ENCODE measurements around the gene MBNL1.
A peak's percentile ranks its signal among the peaks of the same experiment; 100 is the strongest.

The MBNL1 gene

GRCh38 chr3:152278756-152279427, 10.2 kb downstream of the MBNL1 start:
- DNase-seq, result no peak

- DNase-seq, result no peak
Measured at GRCh38 chr3:152279479-152279878, 10.8 kb downstream of the MBNL1 start.

DNA sequence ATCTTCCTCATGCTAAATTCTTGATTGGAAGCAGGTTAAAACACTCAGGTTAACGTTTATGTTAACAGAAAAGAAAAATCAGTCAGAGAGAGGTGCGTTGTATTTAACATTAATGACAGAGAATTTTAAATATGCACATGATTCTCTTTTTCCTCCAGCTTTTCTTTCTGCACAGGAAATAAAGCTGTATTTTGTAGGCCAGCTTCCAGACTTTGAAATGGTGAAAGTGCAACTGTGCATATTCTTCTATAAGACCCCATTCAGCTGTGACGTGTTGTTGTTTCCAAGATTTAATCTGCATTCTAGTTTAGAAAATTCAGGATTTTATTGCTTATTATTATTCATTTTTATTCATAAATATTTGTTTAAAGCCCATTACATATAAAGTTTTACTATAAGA, 11.8 kb downstream of the MBNL1 start:
- no peak for DNase-seq

GRCh38 chr3:152281133-152281713, 12.5 kb downstream of the MBNL1 start:
- DNase-seq, result no peak

GRCh38 chr3:152282813-152283212, 14.1 kb downstream of the MBNL1 start:
- no peak for DNase-seq

GRCh38 chr3:152283492-152284381, 15.0 kb downstream of the MBNL1 start:
- no peak for DNase-seq

- DNase-seq, result no peak
Measured at GRCh38 chr3:152284906-152285305, 16.2 kb downstream of the MBNL1 start.

GRCh38 chr3:152285509-152285908, 16.8 kb downstream of the MBNL1 start:
- no peak for DNase-seq

DNA sequence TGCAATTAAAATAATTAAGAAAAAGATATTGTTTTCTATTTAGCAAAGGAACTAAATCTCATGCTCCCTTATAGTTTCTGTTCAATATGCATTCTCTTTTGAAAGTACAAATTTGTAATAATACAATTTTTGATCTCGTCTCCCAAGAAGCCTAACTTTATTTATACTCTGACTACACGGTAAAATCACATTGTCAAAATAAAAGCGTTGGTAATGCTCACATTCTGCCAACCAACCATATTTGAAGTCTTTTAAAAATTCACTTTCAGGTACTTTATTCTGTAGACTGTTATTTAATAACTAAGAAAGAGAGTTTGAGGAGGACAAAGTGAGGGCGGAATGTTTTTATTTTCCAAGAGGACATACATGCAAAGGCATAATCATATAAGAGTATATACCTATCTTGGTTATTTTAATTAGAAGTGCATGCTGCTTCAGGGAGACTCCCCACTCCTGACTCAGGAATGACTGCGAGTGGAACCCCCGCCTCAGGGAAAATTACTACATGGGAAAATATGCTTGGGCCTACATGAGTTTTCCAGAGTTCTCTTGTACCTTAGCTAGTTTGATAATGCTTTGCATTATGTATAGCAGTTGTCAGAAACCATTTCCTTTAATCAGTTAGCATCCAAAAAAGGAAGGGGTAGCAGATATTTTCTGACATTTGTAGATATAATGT, 19.3 kb downstream of the MBNL1 start:
- no peak for DNase-seq

DNA sequence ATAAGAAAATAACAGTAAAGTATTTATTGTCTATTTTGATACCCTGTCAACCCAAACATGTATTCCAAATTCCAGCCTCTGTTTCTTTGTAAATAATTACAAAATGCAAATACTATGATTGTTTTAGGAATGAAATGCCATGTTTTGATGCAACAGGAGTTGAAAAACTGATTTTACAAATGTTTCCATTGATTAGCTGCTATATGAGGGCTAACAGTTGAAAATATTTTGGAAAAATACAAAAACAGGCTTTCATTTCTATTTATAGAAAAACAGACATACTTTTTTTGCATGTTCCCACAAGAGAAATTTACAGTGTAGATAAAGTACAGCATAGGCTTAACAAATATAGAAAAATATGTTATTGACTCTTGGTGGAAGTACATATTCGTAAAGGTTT, 20.0 kb downstream of the MBNL1 start:
- DNase-seq, result no peak

- DNase-seq, result no peak
Measured at GRCh38 chr3:152289708-152290107, 21.0 kb downstream of the MBNL1 start.

DNA sequence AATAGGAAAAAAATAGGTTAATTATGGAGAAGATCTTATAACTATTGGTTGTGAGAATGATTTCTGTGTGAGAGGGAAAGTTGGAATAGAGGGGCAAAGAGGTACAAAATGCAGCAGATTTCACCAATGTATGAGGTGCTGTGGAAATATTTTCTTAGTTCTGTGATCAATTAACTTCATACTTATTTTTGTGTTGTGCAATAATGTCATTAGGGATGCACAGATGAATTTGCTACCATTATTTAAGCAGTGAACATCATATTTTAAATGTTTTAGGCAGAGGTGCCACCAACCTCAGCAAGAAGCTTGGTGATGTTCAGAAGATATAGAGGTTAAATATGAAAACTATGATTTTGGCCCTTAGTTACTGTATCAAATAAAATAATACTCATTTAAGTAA, 21.6 kb downstream of the MBNL1 start:
- DNase-seq, result no peak

DNA sequence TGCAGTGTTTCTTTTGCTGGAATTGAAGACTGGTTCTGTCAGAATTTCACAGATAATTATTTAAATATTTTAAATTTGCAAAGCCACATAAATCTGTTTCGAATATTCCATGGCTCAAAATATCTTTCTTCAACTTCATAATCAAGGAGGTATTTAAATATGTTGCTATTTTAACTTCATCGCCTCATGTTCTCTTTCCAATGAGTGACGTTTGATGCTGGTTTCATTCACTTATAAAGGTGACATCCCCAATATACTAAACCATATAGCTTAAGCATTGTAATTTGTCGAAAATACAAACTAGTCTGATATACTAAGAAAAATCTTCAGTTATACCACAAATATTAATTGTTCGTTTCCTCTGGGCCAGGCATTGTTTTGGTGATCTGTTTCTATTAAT, 22.5 kb downstream of the MBNL1 start:
- no peak for DNase-seq

GRCh38 chr3:152291649-152292066, 22.9 kb downstream of the MBNL1 start:
- DNase-seq, result no peak

- no peak for DNase-seq
Measured at GRCh38 chr3:152292366-152292765, 23.6 kb downstream of the MBNL1 start.

DNA sequence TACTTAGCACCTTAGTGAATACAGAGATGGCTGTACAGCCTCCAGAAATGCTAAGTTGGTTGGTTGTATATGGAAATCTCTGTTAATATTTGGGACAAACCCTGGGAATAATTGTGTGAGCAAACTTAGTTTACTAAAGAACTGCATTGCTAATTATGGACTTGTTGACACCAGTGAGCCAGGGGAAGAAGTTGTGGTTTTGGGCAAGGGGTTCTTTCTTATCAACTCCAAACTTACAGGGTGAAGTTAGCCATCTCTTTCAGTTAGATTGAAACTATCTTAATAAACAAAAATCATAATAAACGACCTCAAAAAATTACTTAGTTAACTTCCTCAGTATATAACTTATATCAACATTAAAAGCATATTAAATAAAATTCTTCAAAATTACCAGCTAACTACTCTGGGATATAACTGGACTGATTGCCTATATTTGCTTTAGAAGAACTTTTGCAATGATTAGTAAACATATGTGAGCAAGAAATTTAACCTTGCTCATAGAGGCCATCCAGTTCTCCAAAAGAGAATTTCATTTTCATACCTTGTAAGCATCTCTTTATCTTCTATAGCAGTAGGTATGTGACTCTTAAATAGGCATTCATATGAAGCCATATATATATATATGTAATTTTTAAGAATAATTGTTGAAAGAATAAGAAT, 24.7 kb downstream of the MBNL1 start:
- DNase-seq, result no peak

- no peak for DNase-seq
Measured at GRCh38 chr3:152295344-152295743, 26.6 kb downstream of the MBNL1 start.

DNA sequence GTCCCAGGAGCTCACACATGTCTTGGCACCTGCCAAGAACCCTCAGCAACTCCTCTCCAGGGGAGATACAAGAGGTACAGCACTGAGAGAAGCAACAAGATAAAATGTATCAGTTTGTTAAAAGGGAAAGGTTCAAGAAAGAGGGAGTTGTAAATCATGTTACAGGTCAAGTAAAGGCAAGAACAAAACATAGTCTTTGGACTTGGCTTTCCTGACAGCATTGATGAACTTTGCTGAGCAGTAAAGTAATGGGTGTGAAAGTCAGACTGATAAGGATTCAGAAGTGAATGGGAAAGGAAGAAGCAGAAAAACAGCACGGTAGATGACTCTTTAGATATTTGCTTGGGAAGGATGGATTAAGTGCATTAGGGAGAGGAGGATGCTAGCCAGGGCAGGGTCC, 27.1 kb downstream of the MBNL1 start:
- DNase-seq, result no peak

GRCh38 chr3:152296382-152296781, 27.7 kb downstream of the MBNL1 start:
- no peak for DNase-seq

GRCh38 chr3:152296971-152297370, 28.2 kb downstream of the MBNL1 start:
- no peak for DNase-seq

GRCh38 chr3:152298393-152299248, 29.9 kb downstream of the MBNL1 start:
- DNase-seq, result peak; percentile 74

Measured in right hindlimb (tissue), 1 donor.